ENCODE measurements around the gene RRAGC. TPM values are rescaled to one million over a fixed set of nuclear protein-coding genes. Genes with fewer than 3 reads are reported as not detected.

The RRAGC gene
- total and polyA plus RNA-seq, 9 of the 15 experiments (the other 6 are each of a cell fraction or from before 2014, with no cell fraction given): 3.9 to 16.9 (median 10.9) TPM

GRCh38 chr1:38789498-38790169 is 69.9 kb downstream of the RRAGC start (continued):
- TF ChIP-seq NCOA2 (IDR thresholded peaks at IDR 0.05; ENCODE audit: partially characterized antibody in 2 of 2) (no peak), CHCHD3 (CRISPR knock-in tag; IDR thresholded peaks at IDR 0.05) (no peak), FOS (IDR thresholded peaks at IDR 0.05; ENCODE audit: extremely low read depth, insufficient read length) (no peak), ZFX (CRISPR knock-in tag; IDR thresholded peaks at IDR 0.05) (no peak), RAD51 (IDR thresholded peaks at IDR 0.05; ENCODE audit: borderline replicate concordance, low read depth) (no peak), ZNF699 (CRISPR knock-in tag; IDR thresholded peaks at IDR 0.05; ENCODE audit: insufficient replicate concordance) (no peak), BRD9 (IDR thresholded peaks at IDR 0.05; ENCODE audit: low read depth, partially characterized antibody) (no peak), NRF1 (conservative IDR thresholded peaks at IDR 0.05 in 1 of 2, IDR thresholded peaks at IDR 0.05 in 1 of 2) (peak in 1 of 2 experiments; percentile 20; a peak in 1 of 4 replicates)
- TF ChIP-seq, protein P1, sequence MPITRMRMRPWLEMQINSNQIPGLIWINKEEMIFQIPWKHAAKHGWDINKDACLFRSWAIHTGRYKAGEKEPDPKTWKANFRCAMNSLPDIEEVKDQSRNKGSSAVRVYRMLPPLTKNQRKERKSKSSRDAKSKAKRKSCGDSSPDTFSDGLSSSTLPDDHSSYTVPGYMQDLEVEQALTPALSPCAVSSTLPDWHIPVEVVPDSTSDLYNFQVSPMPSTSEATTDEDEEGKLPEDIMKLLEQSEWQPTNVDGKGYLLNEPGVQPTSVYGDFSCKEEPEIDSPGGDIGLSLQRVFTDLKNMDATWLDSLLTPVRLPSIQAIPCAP (CRISPR knock-in tag; IDR thresholded peaks at IDR 0.05; ENCODE audit: borderline replicate concordance): no peak
- TF ChIP-seq, protein P2, sequence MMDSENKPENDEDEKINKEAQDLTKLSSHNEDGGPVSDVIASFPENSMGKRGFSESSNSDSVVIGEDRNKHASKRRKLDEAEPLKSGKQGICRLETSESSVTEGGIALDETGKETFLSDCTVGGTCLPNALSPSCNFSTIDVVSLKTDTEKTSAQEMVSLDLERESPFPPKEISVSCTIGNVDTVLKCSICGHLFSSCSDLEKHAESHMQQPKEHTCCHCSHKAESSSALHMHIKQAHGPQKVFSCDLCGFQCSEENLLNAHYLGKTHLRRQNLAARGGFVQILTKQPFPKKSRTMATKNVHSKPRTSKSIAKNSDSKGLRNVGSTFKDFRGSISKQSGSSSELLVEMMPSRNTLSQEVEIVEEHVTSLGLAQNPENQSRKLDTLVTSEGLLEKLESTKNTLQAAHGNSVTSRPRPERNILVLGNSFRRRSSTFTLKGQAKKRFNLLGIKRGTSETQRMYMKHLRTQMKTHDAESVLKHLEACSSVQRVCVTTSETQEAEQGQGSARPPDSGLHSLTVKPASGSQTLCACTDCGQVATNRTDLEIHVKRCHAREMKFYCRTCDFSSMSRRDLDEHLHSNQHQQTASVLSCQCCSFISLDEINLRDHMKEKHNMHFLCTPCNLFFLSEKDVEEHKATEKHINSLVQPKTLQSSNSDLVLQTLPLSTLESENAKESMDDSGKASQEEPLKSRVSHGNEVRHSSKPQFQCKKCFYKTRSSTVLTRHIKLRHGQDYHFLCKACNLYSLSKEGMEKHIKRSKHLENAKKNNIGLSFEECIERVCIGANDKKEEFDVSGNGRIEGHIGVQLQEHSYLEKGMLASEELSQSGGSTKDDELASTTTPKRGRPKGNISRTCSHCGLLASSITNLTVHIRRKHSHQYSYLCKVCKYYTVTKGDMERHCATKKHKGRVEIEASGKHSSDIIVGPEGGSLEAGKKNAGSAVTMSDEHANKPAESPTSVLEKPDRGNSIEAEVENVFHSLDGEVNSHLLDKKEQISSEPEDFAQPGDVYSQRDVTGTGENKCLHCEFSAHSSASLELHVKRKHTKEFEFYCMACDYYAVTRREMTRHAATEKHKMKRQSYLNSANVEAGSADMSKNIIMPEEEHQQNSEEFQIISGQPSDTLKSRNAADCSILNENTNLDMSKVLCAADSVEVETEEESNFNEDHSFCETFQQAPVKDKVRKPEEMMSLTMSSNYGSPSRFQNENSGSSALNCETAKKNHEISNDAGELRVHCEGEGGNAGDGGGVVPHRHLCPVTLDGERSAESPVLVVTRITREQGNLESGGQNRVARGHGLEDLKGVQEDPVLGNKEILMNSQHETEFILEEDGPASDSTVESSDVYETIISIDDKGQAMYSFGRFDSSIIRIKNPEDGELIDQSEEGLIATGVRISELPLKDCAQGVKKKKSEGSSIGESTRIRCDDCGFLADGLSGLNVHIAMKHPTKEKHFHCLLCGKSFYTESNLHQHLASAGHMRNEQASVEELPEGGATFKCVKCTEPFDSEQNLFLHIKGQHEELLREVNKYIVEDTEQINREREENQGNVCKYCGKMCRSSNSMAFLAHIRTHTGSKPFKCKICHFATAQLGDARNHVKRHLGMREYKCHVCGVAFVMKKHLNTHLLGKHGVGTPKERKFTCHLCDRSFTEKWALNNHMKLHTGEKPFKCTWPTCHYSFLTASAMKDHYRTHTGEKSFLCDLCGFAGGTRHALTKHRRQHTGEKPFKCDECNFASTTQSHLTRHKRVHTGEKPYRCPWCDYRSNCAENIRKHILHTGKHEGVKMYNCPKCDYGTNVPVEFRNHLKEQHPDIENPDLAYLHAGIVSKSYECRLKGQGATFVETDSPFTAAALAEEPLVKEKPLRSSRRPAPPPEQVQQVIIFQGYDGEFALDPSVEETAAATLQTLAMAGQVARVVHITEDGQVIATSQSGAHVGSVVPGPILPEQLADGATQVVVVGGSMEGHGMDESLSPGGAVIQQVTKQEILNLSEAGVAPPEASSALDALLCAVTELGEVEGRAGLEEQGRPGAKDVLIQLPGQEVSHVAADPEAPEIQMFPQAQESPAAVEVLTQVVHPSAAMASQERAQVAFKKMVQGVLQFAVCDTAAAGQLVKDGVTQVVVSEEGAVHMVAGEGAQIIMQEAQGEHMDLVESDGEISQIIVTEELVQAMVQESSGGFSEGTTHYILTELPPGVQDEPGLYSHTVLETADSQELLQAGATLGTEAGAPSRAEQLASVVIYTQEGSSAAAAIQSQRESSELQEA (IDR thresholded peaks at IDR 0.05; ENCODE audit: low read depth): no peak
- TF ChIP-seq, protein P3, sequence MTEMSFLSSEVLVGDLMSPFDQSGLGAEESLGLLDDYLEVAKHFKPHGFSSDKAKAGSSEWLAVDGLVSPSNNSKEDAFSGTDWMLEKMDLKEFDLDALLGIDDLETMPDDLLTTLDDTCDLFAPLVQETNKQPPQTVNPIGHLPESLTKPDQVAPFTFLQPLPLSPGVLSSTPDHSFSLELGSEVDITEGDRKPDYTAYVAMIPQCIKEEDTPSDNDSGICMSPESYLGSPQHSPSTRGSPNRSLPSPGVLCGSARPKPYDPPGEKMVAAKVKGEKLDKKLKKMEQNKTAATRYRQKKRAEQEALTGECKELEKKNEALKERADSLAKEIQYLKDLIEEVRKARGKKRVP (CRISPR knock-in tag; IDR thresholded peaks at IDR 0.05): no peak
- TF ChIP-seq, protein P4, sequence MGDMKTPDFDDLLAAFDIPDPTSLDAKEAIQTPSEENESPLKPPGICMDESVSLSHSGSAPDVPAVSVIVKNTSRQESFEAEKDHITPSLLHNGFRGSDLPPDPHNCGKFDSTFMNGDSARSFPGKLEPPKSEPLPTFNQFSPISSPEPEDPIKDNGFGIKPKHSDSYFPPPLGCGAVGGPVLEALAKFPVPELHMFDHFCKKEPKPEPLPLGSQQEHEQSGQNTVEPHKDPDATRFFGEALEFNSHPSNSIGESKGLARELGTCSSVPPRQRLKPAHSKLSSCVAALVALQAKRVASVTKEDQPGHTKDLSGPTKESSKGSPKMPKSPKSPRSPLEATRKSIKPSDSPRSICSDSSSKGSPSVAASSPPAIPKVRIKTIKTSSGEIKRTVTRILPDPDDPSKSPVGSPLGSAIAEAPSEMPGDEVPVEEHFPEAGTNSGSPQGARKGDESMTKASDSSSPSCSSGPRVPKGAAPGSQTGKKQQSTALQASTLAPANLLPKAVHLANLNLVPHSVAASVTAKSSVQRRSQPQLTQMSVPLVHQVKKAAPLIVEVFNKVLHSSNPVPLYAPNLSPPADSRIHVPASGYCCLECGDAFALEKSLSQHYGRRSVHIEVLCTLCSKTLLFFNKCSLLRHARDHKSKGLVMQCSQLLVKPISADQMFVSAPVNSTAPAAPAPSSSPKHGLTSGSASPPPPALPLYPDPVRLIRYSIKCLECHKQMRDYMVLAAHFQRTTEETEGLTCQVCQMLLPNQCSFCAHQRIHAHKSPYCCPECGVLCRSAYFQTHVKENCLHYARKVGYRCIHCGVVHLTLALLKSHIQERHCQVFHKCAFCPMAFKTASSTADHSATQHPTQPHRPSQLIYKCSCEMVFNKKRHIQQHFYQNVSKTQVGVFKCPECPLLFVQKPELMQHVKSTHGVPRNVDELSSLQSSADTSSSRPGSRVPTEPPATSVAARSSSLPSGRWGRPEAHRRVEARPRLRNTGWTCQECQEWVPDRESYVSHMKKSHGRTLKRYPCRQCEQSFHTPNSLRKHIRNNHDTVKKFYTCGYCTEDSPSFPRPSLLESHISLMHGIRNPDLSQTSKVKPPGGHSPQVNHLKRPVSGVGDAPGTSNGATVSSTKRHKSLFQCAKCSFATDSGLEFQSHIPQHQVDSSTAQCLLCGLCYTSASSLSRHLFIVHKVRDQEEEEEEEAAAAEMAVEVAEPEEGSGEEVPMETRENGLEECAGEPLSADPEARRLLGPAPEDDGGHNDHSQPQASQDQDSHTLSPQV (IDR thresholded peaks at IDR 0.05): no peak
